GM12801 (cell line): ENCODE results near the gene S100A8.

Source experiments
- TF ChIP-seq, protein P1 (sequence below): IDR thresholded peaks from one replicate; pipeline ENCODE4 v1.5.1; 2011; ENCODE audit warnings: control low read depth; ENCODE audit not compliant: insufficient read length; ENCODE audit errors: extremely low read depth

The S100A8 gene

DNA sequence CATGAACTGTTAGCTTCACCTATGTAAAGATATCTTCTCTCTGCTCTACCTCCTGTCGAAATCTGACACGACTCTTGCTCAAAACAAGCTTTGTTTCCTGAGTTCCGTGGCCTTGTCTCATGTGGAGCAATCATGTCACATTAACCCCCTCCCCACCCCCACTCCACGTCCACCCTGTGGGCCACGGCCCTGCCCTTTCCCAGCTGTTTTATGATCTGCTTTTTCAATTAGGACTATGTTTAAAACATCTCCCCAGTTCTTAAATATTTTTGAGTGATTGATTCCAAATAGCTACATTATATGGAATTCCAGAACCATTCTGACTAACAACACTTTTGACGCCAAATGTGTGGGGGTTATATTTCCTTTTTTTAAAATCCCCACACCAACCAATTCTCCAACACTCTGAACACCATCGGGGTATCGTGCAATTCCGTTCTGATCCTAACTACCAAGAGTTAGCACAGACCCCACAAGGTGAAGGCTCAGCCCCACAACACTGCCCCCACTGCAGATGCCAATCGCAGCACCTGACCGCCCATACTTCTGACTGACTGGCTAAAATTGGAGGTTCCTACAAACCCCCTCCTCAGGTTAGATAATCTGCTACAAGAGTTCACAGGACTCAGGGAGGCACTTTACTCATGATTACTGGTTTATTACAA lies 12.7 kb upstream of the S100A8 start:
- TF ChIP-seq, protein P1, sequence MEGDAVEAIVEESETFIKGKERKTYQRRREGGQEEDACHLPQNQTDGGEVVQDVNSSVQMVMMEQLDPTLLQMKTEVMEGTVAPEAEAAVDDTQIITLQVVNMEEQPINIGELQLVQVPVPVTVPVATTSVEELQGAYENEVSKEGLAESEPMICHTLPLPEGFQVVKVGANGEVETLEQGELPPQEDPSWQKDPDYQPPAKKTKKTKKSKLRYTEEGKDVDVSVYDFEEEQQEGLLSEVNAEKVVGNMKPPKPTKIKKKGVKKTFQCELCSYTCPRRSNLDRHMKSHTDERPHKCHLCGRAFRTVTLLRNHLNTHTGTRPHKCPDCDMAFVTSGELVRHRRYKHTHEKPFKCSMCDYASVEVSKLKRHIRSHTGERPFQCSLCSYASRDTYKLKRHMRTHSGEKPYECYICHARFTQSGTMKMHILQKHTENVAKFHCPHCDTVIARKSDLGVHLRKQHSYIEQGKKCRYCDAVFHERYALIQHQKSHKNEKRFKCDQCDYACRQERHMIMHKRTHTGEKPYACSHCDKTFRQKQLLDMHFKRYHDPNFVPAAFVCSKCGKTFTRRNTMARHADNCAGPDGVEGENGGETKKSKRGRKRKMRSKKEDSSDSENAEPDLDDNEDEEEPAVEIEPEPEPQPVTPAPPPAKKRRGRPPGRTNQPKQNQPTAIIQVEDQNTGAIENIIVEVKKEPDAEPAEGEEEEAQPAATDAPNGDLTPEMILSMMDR, result no peak

DNA sequence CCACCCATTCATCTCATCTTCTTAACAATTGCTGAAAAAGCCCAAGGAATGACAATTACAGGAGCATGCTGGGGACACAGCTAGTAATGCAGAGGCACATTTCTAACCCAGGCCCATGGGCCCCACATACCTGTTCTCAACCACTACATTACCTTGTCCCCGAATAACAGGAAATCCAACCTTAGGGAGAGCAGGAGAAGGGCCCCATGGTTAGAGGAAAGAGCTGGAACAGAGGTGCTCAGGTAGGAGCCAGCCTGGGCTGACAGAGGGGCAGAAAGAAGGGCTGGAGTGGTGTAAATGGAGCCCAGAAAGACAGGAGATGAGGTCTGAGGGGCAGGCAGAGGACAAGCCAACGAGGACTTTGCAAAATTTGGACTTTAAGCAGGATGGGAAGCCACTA lies 11.4 kb upstream of the S100A8 start:
- TF ChIP-seq, protein P1, result no peak

DNA sequence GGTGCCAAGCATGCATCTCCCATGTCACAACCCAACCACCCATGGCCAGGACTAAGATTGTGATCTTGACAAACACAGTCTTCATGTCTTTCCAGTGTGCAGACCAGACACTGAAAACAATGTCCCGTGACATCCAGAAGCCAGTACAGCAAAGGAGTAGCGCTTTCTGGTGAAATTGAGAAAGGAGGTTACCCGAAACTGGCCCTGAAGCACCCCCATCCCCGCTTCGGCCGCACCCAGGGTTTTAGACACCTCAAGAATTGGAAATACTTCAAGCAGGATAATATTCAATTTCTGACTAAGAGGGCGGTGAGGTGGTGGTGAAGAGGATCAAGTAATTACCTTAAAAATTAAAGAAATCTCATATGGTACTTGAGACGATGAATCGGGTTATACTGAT lies 10.6 kb upstream of the S100A8 start:
- TF ChIP-seq, protein P1, result no peak

DNA sequence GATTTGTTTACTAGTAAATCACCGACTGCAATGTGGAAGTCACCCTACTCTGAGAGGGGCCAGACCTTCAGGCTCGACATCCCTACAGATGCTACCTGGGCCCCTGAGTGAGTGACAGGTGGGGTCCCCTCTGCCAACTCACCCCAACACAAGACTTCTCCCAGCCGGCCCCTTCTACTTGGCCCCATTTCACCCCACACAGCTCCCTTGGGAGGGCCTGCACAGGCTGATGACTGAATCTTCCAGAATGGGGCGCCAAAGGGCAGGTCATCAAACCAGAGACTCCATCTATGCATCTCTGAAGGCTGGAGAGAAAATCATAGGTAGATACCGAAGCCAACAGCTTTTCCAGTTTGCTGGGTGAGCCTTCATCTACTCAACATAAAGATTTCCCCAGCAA lies 9.4 kb upstream of the S100A8 start:
- TF ChIP-seq, protein P1, result no peak

DNA sequence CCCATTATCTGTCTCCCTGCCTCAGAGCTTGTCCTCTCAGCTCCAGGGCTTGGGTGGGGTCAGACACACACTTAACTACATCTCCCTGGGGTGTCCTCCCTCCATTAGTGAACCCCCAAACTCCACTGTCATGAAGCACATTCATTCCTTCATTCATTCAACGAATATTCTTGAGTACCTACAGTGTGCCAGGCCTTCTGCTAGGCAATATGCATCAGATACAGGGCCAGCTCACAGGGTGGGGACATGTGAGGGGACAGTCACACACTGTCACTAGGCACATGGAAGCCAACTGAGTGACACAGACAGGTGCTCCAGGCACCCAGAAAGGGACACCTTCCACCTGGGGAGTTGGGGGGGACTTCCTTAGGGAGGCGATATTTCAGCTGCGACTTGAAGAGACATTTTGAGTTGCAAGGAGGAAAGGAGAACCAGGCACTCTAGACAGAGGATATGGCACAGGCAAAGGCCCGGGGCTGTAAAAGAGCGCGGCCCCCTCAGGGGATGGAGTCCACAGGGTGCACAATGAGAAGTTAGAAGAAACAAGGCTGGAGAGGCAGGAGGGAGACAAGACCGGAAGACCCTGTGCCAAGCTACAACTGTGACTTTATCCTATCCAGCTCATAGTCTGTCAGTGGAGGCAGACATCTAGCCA lies 8.7 kb upstream of the S100A8 start:
- TF ChIP-seq, protein P1, result no peak

DNA sequence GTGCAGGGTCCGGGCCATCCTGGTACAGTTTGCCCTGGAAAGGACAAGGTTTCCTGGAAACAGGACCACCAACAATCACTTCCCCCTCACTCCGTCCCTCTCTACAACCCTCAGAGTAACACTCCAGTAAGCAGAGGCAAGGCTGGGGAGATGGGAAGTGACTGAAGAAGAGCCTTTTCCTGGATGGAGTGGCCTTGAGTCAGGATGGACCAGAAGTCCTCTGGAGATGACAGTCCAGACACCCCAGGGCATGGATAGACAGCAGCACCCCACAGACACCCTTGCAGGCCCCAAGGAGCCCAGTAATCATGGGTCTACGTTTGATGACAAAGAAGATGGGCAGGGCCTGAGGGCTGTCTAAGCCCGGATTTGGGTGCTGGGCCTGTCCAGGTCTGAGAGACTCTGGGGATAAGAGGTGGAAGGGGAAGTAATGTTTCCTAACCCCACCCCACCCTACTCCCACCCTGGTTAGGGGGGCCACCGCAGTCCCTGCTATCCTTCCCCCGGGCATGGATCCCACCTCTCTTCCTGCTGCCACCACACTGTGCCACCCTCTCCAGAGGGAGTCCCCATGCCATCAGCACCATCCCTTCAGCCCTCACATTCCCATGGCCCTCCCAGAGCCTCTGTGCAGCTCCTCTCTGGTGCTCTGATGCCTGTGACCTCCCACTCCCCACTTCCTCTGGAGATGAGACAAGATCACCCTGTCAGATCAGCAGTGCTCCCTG lies 7.2 kb upstream of the S100A8 start:
- TF ChIP-seq, protein P1, result no peak

DNA sequence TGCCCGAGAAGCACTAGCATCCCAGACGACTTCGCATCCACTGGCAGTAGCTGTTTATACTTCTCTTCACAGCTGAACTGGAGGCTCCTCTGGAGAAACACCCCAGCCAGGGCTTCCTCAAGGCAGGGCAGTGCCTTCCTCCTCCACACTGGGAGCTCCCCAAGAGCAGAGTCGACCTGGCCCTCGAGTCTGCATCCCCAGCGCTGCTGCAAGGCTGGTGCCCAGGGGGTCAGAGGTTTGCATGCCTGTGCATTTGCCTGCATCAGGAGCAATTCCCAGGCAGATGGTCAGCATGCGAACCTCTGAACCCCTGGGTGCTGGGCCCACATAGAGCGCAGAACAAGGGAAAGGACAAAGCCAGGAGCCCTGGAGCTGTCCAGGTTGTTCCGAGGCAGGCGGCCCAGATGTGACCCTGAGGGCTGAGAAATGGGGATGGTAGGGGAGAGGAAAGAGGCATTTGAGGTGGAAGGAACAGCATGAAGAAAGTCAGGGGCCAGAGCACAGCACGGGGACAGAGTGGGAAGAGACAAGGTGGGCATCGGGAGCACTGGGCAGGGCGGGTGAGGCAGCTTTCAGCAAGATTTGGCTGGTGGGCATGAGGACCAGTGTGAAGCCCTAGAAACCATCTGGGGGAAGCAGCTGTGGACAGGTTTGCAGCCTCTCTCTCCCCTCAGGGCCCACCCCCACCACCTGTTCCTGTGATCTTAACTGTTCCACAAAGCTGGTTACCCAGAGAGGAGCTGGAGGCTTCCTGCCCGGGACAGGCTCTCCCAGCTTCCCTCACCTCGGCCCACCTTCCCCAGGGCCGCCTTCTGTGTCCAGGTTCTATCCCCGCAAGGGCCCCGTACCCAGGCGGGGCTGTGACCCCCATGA lies 6.4 kb upstream of the S100A8 start:
- TF ChIP-seq, protein P1, result no peak
